HFFc6 (cell line): Measurements from ENCODE around the gene UBR7. TPM values are rescaled to one million over a fixed set of nuclear protein-coding genes. Genes with fewer than 3 reads are reported as not detected.
"Not testable (repeated sequence)": the region's sequence is repeated elsewhere in the genome, so short reads cannot be mapped to it uniquely, and the experiment has no call there.

Source experiments
- DNase-seq: peaks from one replicate; pipeline ENCODE4 v3.0.0-alpha.2; 2018
- H3K27ac Mint-ChIP-seq: 2 replicates; pipeline ENCODE4 v1.8.0; 2020; ENCODE audit warnings: mild to moderate bottlenecking, mixed read lengths
- H3K27me3 Mint-ChIP-seq: 2 replicates; pipeline ENCODE4 v1.8.0; 2021; ENCODE audit warnings: mild to moderate bottlenecking, moderate library complexity, mixed read lengths; ENCODE audit not compliant: insufficient read depth
- H3K36me3 Mint-ChIP-seq: 2 replicates; pipeline ENCODE4 v1.8.0; 2021; ENCODE audit warnings: low read depth, mixed read lengths
- H3K4me1 Mint-ChIP-seq: 2 replicates; pipeline ENCODE4 v1.8.0; 2020; ENCODE audit warnings: low read depth, mixed read lengths
- H3K4me3 Mint-ChIP-seq: 2 replicates; pipeline ENCODE4 v1.8.0; 2020; ENCODE audit warnings: mild to moderate bottlenecking, moderate library complexity, mixed read lengths
- H3K9me3 Mint-ChIP-seq: 2 replicates; pipeline ENCODE4 v1.8.0; 2020; ENCODE audit warnings: mild to moderate bottlenecking, mixed read lengths
- total RNA-seq, 6 experiments: library from RNA; stranded (reverse); fragmentation: NEBNext Ultra II Directional; extraction: Animal tissue kit (Norgen Biotek cat#: 25700); gene quantifications; 2 replicates in 1 of 6; 3 replicates in 5 of 6; pipeline ENCODE4 v1.2.3, GENCODE V29; 2021
- TF ChIP-seq, protein P1 (sequence below): fragments of 200-600 bp; sonication (generic); IDR thresholded peaks from 2 replicates; pipeline ENCODE4 v1.5.0; 2021; ENCODE audit warnings: antibody characterized with exemption, mild to moderate bottlenecking

UBR7 gene
- total RNA-seq, 6 experiments from 2014 or later, result 15.3 to 23.6 (median 21.8) TPM

DNA sequence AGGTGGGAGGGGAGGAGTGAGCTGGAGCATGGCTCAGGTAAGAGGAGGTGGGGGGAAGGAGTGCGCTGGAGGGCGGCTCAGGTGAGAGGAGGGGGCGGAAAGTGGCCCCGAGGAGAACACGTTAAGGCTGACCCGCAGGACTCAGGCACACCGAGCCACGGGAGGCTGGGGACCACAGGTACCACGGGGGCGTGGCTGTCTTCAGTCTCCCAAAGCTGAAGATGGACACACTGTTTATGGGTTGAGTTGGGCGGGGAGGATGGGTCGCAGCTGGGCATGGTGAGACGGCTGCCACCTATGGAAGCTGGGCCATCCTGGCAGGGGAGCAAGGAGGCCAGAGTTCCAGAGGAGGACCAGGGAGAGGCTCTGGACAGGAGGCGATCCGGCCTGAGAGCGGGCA, 23.5 kb downstream of the UBR7 start:
- Mint-ChIP-seq H3K36me3 (peaks cover 10% of the 10 kb centered on the region; the same call in 1 of the 2 replicates), H3K27ac (peak overlapping the region; percentile 85; the same call in 1 of the 2 replicates), H3K4me1 (peaks cover 38% of the 10 kb centered on the region), H3K9me3 (no peaks in the 10 kb centered on the region), H3K4me3 (peak overlapping the region; percentile 91), H3K27me3 (no peaks in the 10 kb centered on the region; the same call in 1 of the 2 replicates)
- TF ChIP-seq, protein P1, sequence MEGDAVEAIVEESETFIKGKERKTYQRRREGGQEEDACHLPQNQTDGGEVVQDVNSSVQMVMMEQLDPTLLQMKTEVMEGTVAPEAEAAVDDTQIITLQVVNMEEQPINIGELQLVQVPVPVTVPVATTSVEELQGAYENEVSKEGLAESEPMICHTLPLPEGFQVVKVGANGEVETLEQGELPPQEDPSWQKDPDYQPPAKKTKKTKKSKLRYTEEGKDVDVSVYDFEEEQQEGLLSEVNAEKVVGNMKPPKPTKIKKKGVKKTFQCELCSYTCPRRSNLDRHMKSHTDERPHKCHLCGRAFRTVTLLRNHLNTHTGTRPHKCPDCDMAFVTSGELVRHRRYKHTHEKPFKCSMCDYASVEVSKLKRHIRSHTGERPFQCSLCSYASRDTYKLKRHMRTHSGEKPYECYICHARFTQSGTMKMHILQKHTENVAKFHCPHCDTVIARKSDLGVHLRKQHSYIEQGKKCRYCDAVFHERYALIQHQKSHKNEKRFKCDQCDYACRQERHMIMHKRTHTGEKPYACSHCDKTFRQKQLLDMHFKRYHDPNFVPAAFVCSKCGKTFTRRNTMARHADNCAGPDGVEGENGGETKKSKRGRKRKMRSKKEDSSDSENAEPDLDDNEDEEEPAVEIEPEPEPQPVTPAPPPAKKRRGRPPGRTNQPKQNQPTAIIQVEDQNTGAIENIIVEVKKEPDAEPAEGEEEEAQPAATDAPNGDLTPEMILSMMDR, result no peak
- no peak for DNase-seq

DNA sequence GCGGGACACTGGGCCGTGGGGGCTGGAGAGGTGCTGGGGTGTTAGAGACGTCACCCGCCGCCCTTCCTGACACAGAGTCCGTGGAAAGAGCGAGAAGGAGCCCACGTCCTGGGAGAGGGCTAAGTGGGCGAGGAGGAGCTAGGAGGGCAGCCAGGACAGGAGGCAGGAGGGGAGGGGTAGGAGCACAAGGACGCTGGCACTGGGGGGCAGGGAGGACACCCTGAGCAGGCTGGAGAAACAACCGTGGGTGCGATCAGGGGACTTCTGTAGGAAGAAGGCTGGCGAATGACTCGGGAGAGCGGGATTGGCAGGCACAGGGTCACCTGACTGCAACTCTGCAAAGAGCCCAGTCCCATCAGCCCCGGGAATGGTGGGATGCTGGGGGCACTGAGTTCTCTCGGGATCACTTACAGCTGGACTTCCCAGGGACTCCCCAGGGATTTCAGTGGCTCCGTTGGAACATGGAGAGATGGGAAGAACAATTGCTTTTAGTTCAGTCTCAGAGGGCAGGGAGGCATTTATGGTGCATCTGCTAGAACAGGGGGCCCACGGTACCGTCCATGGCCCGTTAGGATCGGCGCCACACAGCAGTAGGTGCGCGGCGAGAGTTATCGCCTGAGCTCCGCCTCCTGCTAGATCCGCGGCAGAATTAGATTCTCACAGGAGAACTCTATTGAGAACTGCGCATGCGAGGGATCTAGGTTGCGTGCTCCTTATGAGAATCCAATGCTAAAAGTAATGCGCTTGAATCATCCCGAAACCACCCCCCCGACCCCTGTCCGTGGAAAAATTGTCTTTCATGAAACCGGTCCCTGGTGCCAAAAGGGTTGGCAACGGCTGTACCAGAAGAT, 24.3 kb downstream of the UBR7 start:
- TF ChIP-seq, protein P1, result no peak
- DNase-seq, result peak; percentile 43
- Mint-ChIP-seq H3K27ac (peak overlapping the region; percentile 85), H3K4me3 (peak overlapping the region; percentile 91), H3K9me3 (no peaks in the 10 kb centered on the region), H3K27me3 (no peaks in the 10 kb centered on the region; the same call in 1 of the 2 replicates), H3K36me3 (peaks cover 10% of the 10 kb centered on the region; the same call in 1 of the 2 replicates), H3K4me1 (peaks cover 46% of the 10 kb centered on the region)

DNA sequence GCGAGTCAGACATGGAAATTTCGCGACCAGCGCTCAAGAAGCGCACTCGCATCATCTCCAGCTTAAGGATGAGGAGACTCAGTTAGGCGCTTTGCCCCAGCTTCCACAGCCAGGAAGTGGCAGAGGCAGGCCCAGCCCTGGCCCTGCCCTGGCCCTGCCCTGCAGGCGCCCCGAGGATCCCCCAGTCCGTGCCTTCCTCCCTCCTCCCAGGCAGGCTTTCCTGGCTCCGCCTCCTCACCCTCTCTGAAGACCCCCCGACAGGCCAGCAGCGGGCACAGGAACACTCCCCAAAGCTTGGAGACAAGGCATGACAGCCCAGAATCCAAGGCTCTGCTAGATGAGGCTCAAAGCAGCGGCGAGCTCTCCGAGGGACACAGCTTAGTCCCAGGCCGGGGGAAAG, 25.1 kb downstream of the UBR7 start:
- TF ChIP-seq, protein P1, result no peak
- no peaks in the 10 kb centered on the region for H3K9me3 Mint-ChIP-seq
- H3K27ac Mint-ChIP-seq, result peak overlapping the region; percentile 85; the same call in 1 of the 2 replicates
- no peaks in the 10 kb centered on the region; the same call in 1 of the 2 replicates for H3K27me3 Mint-ChIP-seq
- peak overlapping the region; percentile 91 for H3K4me3 Mint-ChIP-seq
- DNase-seq, result no peak
- peaks cover 46% of the 10 kb centered on the region for H3K4me1 Mint-ChIP-seq
- peaks cover 5% of the 10 kb centered on the region; the same call in 1 of the 2 replicates for H3K36me3 Mint-ChIP-seq

DNA sequence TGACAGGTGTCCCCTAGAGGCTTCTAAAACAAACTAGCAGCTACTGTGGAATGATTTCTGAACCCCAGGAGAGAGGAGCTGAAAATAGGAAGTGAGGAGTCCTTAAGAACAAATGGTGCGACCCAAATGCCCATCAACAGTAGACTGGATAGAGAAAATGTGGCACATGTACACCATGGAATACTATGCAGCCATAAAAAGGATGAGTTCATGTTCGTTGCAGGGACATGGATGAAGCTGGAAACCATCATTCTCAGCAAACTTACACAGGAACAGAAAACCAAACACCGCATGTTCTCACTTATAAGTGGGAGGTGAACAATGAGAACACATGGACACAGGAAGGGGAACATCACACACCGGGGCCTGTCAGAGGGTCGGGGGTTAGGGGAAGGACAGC, 26.0 kb downstream of the UBR7 start:
- not testable (repeated sequence) for H3K27me3 Mint-ChIP-seq, H3K27ac Mint-ChIP-seq, H3K9me3 Mint-ChIP-seq, H3K36me3 Mint-ChIP-seq, H3K4me3 Mint-ChIP-seq, DNase-seq
- peaks cover 46% of the 10 kb centered on the region for H3K4me1 Mint-ChIP-seq

DNA sequence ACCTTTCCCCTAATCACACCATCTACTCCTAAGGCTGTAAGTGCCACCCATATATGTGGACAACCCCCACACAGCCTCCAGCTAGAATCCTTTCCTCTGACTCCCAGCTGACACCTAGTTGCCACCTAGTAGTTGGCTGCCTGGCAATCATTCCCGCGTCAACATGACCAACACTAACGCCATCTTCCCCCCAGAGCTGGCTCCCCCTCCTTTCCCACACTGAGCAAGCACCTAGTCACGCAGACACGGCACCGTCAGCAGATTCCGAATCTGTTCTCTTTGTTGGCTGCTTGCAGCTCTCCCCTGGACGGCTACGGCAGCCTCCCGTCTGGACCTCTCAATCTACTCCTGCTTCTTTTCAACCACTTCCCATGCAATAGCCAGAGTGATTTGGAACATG, 27.7 kb downstream of the UBR7 start:
- Mint-ChIP-seq H3K36me3 (no peaks in the 10 kb centered on the region; the same call in 1 of the 2 replicates), H3K4me1 (peaks cover 50% of the 10 kb centered on the region), H3K27ac (peak overlapping the region; percentile 87), H3K4me3 (peak overlapping the region; percentile 62), H3K27me3 (no peaks in the 10 kb centered on the region; the same call in 1 of the 2 replicates), H3K9me3 (no peaks in the 10 kb centered on the region)
- TF ChIP-seq, protein P1, result no peak
- DNase-seq, result peak; percentile 91
